Fibroblast of skin of right quadriceps (primary cell): ENCODE measurements around the gene ATXN7L1.
"Not testable (repeated sequence)": the region's sequence is repeated elsewhere in the genome, so short reads cannot be mapped to it uniquely, and the experiment has no call there.

Experiments used
- DNase-seq: peaks from one replicate; pipeline ENCODE4 v3.0.0-alpha.2; 2013

Gene ATXN7L1

DNA sequence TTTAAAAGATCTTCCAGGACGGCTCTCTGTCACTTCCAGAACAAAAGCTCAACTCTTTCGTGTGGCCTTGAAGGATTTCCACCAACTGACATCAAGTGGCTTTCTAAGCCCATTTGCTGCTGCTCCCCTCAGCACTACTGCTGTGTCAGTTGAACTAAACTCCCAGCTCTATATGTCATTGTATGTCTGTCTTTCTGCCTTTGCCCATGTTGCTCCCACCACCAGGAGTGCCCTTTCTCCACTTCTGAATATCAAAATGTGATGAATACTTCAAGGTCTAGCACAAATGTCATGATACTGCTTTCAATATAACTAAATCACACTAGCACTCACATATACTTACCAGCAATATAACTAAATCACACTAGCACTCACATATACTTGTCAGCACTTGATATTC is 138.3 kb downstream of the ATXN7L1 start:
- no peak for DNase-seq

DNA sequence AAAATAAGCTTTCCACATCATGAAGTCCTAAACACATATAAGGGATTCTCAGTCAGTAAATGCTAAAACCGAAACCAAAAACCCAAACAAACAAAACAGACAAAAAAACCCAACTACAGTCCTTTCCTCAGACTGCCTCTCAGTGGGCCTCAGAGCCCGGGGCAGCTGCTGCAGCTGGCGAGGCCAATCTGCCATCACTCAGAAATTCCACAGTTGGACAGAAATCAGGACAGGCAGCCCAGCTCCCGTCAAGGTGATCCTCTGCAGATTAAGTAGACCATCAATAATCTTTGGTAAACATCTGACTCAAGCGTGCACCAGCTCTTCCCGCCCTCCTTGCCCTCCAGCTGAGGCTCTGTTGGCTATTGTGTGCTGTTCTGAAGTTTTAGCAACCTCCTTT is 142.2 kb downstream of the ATXN7L1 start:
- DNase-seq, result no peak

DNA sequence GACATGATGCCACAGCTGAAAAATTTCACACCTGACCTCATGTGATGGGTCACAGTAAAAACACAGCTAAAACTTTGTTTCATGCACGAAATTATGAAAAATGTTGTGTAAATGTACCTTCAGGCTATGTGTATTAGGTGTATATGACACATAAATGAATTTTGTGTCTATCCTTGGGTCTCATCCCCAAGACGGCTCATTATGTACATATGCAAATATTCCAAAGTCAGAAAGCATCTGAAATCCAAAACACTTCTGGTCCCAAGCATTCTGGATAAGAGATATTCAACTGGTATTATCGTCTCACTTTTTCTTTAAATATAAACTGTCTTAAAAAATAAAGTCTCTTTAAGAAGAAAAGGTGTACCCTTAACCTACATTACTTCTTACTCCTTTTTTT is 145.4 kb downstream of the ATXN7L1 start:
- DNase-seq, result no peak

DNA sequence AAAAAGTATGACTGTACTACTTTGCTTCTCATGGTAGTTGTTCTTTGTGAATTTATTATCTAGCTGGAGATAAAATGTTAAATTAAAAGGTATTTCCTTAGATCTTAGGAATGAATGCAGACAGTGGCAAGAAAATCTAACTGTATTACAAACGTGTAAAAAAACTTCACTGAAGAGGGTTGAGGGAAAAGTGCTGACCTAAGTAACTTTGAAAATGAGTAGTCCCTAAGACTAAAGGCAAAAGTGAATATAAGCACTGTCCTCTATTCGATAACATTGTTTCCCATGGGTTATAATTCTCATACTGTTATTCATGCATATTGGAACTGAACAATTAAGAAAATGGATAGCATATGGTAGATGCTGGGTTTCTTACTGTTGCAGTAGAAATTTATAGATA is 148.4 kb downstream of the ATXN7L1 start:
- no peak for DNase-seq

DNA sequence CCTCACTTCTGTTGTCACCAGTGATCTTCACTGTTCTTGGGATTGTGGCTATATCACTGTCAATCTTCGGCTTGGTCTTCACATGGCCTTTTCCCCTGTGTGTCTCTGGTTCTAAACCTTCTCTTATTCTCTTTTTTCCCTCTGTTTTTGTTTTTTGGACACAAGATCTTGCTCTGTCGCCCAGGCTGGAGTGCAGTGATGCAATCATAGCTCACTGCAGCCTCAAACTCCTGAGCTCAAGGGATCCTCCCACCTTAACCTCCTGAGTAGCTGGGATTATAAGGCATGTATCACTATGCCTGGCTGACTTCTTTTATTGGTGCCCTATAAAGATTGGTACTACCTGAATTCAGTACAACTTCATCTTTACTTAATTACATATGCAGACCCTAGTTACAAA is 151.7 kb downstream of the ATXN7L1 start:
- no peak for DNase-seq

DNA sequence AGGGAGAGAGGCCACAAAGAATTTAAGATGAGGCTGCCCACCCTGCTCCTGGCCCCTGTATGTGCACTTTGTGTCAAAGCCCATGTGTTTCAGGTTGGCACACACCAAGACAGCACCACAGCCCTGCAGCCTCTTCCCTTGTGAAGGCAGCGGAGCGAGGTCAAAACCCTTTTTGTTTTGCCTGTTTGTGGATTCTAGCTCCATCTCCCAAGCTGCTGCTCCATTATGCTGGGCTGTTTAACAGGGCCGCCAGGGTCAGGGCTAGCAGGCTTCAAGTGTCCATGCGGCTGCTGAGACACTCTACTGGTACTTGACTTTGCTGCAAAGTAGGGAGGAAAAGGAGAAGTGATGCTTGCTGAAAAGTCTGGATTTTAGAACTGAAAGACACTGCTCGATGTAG is 152.8 kb downstream of the ATXN7L1 start:
- no peak for DNase-seq

DNA sequence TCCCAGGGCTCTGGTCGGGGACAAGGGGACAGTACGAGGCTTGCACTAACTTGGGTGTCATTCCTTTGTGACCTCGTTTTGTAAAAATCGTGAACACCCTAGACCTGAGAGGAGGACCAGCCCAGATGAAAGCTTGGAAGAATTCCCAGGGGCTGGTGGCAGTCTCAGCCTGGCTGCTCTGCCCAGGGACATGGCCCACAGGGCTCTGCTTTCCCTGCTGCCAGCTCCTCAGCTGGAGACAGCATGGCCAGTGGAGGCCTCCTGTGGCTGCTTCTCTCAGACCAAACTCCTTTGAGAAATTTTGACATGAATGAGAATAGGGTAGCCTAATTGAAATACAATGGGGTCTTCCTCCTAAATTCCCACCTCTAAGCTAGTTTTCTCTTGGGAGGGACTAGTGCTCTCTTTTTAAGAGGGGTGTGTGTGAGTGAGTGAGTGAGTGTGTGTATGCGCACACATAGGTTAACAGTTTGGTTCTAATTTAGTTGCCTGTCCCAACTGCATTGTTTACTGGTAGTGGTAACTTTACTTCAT is 154.8 kb downstream of the ATXN7L1 start:
- DNase-seq, result no peak

DNA sequence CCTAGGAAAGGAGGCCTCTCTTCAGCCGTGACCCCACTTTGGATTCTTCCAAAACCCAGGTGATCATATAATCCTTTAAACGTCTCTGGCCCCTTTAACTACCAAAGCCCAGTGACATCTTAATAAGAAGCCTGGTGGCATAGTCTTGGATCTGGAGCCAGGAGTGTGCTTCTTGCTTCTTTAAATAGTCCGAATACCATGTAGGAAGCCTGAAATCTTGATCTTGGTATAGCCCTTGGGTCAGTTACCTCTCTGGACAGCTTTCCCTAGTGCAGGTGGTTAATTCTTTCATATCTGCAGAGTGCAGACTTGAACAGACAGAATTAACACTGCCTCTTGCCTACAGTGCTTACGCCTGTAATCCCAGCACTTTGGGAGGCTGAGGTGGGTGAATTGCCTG is 156.5 kb downstream of the ATXN7L1 start:
- no peak for DNase-seq

DNA sequence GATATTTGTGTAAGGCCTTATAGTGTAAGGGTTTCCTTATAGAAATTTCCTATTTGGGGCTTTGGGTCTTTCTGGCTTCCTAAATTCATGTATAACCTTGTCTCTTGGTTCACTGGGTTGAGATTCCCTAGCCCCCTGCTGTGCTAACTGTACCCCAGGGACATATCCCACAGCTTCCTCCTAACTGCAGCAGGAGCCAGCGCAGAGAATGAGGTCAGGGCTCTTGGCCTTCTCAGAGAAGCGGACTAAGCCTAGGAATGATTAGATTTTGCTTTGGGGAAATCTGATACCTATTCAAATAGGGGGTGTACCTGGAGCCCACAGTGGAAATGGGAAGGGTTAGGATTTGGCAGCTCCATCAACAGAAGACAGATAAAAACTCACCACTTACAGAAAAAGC is 157.0 kb downstream of the ATXN7L1 start:
- peak; percentile 31 for DNase-seq

DNA sequence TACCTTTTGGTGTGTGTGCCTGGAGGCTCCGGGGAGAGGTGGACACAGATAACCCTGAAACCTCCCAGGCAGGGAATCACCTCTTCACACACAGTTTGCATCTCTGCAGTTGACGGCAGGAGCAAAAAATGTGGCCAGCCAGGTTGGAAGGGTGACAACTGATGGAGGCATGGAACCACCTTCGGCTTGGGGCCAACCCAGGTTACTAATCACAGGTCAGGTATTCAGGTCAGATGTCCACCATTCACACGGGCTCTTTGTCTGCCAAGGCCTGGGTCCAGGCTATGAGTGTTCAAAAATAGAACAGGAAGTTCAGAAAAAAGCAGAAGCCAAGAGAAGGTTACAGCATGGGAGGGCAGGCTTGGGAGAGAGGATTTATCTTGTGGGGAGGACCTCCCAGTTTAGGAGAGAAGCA is 157.9 kb downstream of the ATXN7L1 start:
- no peak for DNase-seq

DNA sequence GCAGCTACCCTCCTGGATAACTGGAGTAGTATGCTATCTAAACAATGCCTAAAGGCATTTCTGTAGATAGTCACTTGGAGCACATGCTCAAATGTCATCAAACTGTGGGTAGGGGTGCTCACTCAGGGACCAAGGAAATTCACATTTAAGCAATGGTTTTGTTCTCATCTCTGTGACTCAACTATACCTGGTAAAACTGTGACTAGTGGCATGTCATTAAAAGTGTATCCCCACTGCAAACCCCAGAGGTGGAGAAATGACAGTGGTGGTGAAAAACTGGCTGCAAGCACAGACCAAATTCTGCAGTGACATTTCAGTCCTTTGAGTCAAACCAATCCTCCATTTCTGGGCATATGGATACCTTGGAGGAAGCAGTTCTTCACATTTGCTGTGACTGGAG is 160.9 kb downstream of the ATXN7L1 start:
- no peak for DNase-seq

DNA sequence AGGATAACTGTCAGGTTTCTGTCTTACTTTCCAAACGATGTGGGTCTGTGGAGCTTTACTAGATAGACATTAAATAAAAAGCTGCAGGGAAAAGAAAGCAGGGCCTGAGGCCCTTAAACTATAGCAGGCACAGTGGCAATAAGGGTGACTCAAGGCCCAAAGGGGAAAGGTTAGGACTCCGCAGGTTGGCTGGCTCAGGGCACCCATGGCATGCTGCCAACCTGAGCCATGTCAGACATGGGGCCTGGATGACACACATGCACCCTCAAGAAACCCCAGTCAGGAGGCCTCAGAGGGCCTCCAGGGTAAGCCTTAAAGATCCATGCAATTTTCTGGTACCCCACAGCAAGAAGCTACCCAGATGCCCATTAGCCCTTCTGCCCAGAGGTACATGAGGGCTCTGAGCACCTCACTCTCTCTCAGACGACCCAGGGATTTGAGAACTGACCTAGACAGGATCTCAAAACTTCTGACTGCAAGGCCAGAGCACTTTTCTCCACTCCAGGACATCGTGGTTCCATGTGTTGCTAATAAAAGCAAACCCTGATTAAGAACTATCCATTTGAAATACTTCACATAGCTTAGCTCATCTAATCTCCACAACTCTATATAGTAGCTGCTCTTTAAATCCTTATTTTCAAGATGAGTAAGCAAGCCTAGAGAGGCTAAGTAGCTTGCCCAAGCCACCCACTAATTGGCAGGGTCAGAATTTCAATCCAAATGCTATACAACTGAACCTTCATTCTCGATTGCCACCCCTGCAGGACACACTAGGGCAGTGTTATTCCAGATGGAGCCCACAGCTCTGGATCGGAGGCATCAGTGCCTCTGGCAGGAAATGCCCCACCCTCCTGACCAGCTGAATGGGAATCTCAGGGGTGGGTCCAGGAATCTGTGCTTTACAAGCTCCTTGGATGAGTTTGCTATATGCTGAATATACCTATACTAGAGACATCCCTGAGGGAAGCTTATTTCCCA is 162.6 kb downstream of the ATXN7L1 start:
- DNase-seq, result peak; percentile 28

DNA sequence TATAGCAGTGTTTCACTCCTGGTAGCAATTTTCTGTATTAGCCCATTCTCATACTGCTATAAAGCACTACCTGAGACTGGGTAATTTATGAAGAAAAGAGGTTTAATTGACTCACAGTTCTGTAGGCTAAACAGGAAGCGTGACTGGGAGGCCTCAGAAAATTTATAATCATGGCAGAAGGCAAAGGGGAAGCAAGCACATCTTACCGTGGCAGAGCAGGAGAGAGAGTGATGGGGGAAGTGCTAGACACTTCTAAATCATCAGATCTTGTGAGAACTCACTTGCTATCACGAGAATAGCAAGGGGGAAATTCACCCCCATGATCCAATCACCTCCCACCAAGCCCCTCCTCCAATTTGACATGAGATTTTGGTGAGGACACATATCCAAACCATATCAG is 163.5 kb downstream of the ATXN7L1 start:
- no peak for DNase-seq

DNA sequence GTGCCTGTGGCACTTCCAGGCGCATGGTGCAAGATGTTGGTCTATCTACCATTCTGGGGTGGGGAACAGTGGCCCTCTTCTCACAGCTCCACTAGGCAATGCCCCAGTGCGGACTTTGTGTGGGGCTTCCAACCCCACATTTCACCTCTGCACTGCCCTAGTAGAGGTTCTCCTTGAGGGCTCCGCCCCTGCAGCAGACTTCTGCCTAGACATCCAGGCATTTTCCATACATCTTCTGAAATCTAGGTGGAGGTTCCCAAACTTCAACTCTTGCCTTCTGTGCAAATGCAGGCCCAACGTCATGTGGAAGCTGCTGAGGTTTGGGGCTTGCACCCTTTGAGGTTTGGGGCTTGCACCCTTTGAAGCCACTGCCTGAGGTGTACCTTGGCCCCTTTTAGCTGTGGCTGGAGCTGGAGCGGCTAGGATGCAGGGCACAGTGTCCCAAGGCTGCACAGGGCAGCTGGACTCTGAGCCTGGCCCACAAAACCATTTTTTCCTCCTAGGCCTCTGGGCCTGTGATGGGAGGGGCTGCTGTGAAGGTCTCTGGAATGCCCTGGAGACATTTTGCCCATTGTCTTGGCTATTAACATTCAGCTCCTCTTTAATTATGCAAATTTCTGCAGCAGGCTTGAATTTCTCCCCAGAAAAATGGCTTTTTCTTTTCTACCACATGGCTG is 164.5 kb downstream of the ATXN7L1 start:
- DNase-seq, result no peak

DNA sequence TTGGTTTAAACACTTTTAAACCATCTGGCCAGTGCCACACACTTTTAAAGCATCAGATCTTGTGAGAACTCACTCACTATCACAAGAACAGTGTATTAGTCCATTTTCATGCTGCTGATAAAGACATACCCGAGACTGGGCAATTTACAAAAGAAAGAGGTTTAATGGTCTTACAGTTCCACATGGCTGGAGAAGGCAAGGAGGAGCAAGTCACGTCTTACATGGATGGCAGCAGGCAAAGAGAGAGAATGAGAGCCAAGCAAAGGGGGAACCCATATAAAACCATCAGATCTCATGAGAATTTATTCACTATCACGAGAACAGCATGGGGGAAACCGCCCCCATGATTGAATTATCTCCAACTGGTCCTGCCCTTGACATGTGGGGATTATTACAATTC is 165.7 kb downstream of the ATXN7L1 start:
- DNase-seq, result not testable (repeated sequence)

DNA sequence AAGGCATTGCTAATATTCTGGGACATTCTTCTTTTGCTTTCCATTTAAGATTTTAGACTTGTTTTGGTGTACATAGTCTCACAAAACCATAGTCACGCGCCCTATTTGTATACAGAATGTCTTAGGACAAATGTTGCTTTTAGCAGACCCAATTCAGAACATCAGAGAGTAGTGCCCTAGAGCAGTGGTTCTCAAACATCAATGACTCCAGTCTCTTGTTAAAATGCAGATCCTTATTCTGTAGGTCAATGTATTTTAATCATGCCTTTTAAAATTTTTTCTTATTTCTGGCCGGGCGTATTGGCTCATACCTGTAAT is 167.7 kb downstream of the ATXN7L1 start:
- DNase-seq, result no peak

DNA sequence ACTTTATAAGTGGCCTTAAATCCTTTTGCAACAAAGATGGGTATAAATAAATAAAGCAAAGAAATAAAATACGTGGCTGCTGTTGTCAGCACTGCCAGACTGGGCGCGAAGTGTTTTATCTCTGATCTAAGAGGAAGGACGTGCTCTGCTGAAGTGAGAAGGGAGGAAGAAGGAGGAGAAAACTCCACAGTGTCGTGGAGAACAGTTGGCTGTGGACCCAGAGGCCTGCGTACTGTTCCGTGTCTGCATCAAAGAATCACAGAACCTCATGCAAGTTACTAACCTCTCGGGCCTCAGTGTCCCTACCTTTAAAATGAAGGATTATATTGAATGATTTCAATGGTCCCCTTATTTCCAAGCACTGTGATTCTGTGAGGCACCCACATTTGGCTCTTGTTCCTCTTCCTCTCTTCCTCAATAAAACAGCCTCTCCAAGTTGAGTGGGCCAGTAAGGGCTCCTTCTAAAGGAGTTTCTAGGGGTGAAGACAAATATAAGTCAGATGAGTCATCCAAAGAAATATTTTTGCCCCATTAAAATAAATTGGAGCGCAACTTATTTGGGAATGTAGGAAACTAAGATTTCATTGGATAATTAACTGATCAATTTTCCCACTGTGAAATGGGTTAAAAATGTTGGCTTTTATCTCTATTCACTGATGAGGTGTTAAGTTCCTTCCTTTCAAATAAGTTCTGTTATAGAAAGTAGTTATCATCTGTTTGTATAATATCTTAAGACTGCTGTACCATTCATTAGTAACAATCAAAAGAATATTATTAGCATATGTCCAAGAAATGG is 168.2 kb downstream of the ATXN7L1 start:
- peak; percentile 11 for DNase-seq

DNA sequence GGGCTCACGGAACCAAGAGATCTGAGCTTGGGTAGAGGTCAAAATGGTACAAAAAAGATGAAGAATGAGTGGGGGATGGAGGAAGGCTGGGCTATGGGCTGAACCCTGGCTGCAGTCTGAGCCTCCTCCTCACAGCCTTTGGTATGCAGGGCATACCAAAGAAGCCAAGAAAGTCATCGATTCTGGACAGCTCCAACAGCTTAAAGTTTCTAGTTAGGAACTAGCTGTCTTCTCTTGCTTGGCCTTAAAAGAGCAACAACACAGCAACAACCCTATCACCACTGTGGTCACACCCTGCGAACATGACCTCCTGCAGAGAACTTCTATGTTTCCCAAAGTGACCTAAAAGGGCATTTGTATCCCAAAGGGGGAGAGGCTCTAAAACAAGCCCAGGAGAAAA is 169.0 kb downstream of the ATXN7L1 start:
- DNase-seq, result no peak

DNA sequence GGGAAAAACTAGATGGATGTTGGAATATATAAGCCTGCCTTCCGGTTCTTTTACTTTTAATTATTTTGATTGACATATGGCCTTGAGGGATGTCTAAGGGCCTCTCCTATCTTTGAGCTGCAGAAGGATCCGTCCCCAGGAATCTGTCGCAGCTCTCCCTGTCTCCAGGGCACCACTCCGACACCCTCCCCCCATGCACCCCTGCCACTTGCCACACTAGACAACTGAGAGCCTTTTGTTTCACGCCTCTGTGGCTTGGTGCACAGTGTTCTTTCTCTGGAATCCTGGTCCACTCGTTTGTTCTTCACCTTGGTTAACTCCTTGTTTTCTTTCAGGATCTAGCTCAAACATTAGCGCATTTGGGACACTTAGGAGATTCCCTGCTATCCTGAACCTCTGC is 171.0 kb downstream of the ATXN7L1 start:
- DNase-seq, result no peak

DNA sequence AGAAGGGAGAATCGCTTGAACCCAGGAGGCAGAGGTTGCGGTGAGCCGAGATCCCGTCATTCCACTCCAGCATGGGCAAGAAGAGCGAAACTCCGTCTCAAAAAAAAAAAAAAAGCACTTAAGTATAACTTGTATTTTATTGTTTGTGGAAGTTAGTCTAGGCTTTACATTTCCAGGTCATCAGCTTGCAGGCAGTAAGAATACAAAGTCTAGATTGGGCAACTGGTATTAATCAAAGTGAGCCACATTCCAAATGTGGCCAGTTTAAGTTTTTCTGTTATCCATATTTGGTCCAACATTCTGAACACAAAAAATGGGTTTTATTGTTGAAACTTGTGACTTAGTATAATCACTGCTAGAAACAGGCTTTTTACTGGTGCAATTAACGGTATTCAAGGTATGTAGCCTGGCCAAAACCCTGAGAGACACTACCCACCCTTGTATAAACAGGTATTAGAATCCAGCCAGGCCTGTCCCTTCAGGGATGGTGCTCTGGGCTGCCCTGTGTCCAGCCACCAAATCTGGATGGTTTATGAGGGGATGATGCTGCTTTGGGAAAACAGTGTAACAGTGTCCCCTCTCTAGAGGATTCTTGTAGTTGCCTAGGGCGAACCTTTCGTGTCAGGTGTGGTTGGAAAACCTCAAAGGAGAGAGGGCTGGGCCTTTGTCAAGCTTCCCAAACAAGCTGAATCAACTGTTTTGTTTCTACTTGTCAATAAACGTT is 173.0 kb downstream of the ATXN7L1 start:
- DNase-seq, result no peak

DNA sequence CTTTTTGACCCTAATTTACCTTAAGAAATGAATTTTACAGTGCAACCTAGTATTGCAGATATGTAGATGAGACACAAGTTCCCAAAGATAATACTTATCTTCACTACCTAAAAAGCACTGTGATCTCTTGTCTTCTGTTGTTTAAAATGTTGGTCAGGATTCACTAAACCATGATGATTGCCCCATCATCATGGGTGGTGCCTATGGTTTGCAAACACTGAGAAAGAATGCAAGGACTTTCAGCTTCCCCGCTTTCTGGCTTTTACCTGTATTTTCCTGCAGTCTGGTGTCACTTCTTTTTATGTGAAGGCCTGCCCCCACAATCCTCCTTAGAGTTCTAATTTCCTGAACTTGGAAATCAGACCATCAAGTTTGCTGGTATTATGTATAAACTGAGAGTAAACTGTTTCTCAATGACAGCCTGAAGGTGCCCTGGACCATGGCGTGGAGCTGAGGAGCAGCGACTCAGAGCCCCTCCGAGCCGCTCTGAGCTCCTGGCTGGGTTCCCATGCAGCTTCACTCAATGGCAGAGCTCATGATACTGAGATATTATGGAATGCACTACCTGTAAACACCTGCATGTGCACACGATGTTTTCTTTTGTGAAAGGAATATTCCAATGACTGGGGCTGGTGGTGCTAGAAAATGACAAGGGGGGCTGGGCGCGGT is 176.7 kb downstream of the ATXN7L1 start:
- DNase-seq, result no peak

DNA sequence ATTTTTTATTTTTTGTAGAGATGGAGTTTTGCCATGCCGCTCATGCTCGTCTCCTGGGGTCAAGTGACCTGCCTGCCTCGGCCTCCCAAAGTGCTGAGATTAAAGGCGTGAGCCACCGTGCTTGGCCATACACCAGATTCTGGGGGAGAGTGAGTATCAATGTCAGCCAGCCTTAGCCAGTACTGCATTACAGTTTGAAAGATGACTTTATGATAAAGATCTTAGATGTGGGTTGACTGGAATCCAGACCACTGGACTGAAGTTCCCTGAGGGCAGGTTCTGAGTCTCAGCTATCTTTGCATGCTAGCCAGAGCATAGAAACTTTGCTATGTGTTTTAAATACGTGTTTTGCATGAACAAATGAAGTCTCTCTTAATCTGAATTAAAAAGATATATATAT is 177.9 kb downstream of the ATXN7L1 start:
- no peak for DNase-seq
